ENCODE data around the gene FGD2.

FGD2 gene

DNA sequence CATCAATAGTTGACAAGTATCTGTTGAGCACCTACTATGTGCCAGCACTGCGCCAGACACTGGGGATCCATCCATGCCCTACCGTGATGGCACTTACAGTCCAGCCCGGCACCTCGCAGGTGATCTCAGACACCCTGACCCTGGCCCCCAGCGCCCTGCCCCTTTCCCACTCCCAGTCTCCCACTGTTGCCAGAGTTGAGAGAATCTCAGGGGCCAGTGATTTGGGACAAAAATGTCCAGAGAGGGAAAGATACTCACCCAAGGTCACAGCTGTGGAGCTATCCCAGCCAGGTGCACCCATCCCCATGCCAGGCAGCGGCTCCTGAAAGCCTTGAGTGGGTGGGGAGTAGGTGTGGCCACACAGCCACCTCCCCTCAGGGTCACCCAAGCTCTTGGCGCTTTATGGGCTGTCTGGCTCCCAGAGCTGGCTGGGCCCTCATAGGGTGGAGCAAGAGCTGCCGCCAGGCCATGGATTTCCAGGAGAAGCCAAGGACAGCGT is 47.6 kb upstream of the FGD2 start:
- H4K20me1 ChIP-seq (ENCODE audit: insufficient read depth, low read length, poor library complexity, severe bottlenecking) = peaks cover 5% of the 10 kb centered on the region
- H3K36me3 ChIP-seq (ENCODE audit: insufficient read depth, low read length) = no peaks in the 10 kb centered on the region
- H3K4me3 ChIP-seq (ENCODE audit: low read length, poor library complexity, severe bottlenecking) = no peak overlapping the region
- TF ChIP-seq, protein P1, sequence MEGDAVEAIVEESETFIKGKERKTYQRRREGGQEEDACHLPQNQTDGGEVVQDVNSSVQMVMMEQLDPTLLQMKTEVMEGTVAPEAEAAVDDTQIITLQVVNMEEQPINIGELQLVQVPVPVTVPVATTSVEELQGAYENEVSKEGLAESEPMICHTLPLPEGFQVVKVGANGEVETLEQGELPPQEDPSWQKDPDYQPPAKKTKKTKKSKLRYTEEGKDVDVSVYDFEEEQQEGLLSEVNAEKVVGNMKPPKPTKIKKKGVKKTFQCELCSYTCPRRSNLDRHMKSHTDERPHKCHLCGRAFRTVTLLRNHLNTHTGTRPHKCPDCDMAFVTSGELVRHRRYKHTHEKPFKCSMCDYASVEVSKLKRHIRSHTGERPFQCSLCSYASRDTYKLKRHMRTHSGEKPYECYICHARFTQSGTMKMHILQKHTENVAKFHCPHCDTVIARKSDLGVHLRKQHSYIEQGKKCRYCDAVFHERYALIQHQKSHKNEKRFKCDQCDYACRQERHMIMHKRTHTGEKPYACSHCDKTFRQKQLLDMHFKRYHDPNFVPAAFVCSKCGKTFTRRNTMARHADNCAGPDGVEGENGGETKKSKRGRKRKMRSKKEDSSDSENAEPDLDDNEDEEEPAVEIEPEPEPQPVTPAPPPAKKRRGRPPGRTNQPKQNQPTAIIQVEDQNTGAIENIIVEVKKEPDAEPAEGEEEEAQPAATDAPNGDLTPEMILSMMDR (conservative IDR thresholded peaks at IDR 0.05; ENCODE audit: low read length) = no peak
- TF ChIP-seq EZH2phosphoT487 (IDR thresholded peaks at IDR 0.05; ENCODE audit: borderline replicate concordance) = no peak
- H3K9ac ChIP-seq (ENCODE audit: low read depth, low read length, poor library complexity, severe bottlenecking) = no peak overlapping the region
- H3K4me1 ChIP-seq (ENCODE audit: insufficient read depth, low read length, poor library complexity, severe bottlenecking) = peaks cover 40% of the 10 kb centered on the region
- H3K9me3 ChIP-seq (ENCODE audit: insufficient read depth, low read depth, low read length) = no peaks in the 10 kb centered on the region
- H3K4me2 ChIP-seq (ENCODE audit: low read depth, low read length, poor library complexity, severe bottlenecking) = no peak overlapping the region
- no peak overlapping the region for H2AFZ ChIP-seq (ENCODE audit: low read length)
- H3K79me2 ChIP-seq (ENCODE audit: insufficient read depth, low read length) = no peaks in the 10 kb centered on the region
- peaks cover 20% of the 10 kb centered on the region for H3K27me3 ChIP-seq (ENCODE audit: insufficient read depth, low read length, poor library complexity, severe bottlenecking)
- 0 out of 2 replicates have a peak, but pooled peaks cover 3% of the 10 kb centered on the region for H3F3A ChIP-seq (ENCODE audit: low read depth)
- no peaks in the 10 kb centered on the region for H3K9me2 ChIP-seq (replicated peaks; ENCODE audit: low read depth, low read length)

DNA sequence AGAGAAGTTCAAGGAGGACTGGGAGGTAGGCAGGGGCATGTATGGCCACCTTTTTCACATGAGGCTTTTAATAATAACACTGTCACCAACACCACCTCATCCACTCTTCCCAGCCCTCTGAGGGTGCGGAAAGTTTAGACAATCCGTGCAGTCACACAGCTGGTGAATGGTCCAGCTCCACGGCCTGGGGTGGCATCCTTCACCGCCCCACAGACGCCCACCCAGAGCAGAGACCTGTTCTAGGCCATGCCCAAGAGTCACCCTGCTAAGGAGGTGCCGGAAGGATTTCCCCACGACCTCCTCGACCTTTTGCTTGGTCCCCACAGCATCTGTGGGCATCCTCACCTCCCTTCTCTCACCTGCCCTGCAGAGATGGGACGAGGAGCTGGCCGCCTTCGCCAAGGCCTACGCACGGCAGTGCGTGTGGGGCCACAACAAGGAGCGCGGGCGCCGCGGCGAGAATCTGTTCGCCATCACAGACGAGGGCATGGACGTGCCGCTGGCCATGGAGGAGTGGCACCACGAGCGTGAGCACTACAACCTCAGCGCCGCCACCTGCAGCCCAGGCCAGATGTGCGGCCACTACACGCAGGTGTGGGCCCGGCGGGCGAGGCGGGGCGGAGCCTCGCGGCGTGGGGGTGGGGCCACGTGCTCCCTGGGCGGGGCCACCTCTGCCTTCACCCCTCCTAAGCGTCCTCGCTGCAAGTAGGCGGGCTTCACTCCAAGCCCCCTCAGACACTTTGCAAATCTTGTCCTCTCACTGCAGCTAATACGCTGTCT is 46.5 kb upstream of the FGD2 start:
- peaks cover 45% of the 10 kb centered on the region for H3K4me1 ChIP-seq (ENCODE audit: insufficient read depth, low read length, poor library complexity, severe bottlenecking)
- TF ChIP-seq, protein P1 (conservative IDR thresholded peaks at IDR 0.05; ENCODE audit: low read length) = no peak
- TF ChIP-seq EZH2phosphoT487 (IDR thresholded peaks at IDR 0.05; ENCODE audit: borderline replicate concordance) = no peak

DNA sequence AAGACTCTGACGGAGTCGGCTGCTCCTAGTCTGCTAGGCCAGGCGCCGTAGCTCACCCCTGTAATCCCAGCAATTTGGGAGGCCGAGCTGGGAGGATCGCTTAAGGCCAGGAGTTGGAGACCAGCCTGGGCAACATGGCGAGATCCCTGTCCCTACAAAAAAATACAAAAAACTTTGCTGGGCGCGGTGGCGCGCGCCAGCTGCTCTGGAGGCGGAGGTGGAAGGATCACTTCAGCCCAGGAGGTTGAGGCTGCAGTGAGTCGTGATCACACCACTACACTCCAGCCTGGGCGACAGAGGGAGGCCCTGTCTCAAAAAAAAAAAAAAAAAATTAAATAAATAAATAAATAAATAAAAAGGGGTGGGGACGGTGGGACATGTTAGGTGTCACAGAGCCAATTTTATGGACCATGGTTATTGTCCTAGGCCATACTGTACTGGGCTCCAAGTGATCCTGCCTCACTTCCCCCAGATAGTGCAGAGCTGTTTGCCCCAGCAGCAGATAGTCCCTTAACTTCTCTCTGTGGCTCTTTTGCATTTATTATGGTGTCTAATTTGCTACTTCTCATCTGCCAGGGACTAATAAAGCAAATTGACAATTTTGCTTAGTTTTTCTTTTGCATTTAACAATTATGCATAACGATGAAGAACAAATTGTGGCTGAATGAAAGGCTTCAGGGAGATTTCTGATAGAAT is 45.8 kb upstream of the FGD2 start:
- Histone ChIP-seq H3K9ac (ENCODE audit: low read depth, low read length, poor library complexity, severe bottlenecking) (no peak overlapping the region), H3K79me2 (ENCODE audit: insufficient read depth, low read length) (no peaks in the 10 kb centered on the region), H3K9me3 (ENCODE audit: insufficient read depth, low read depth, low read length) (no peaks in the 10 kb centered on the region), H3K4me3 (ENCODE audit: low read length, poor library complexity, severe bottlenecking) (no peak overlapping the region), H3K4me2 (ENCODE audit: low read depth, low read length, poor library complexity, severe bottlenecking) (no peak overlapping the region), H3K27me3 (ENCODE audit: insufficient read depth, low read length, poor library complexity, severe bottlenecking) (peaks cover 20% of the 10 kb centered on the region), H2AFZ (ENCODE audit: low read length) (no peak overlapping the region), H3K4me1 (ENCODE audit: insufficient read depth, low read length, poor library complexity, severe bottlenecking) (peaks cover 47% of the 10 kb centered on the region), H3K9me2 (replicated peaks; ENCODE audit: low read depth, low read length) (no peaks in the 10 kb centered on the region), H3F3A (ENCODE audit: low read depth) (no peaks in the 10 kb centered on the region), H3K36me3 (ENCODE audit: insufficient read depth, low read length) (no peaks in the 10 kb centered on the region), H4K20me1 (ENCODE audit: insufficient read depth, low read length, poor library complexity, severe bottlenecking) (peaks cover 5% of the 10 kb centered on the region)
- TF ChIP-seq EZH2phosphoT487 (IDR thresholded peaks at IDR 0.05; ENCODE audit: borderline replicate concordance) = no peak
- TF ChIP-seq, protein P1 (conservative IDR thresholded peaks at IDR 0.05; ENCODE audit: low read length) = no peak

More for the DNA sequence above, 46.5 kb upstream of the FGD2 start:
- Histone ChIP-seq H3K36me3 (ENCODE audit: insufficient read depth, low read length) (no peaks in the 10 kb centered on the region), H3K4me2 (ENCODE audit: low read depth, low read length, poor library complexity, severe bottlenecking) (no peak overlapping the region), H2AFZ (ENCODE audit: low read length) (no peak overlapping the region), H3F3A (ENCODE audit: low read depth) (0 out of 2 replicates have a peak, but pooled peaks cover under 1% of the 10 kb centered on the region), H3K9me3 (ENCODE audit: insufficient read depth, low read depth, low read length) (no peaks in the 10 kb centered on the region), H3K9me2 (replicated peaks; ENCODE audit: low read depth, low read length) (no peaks in the 10 kb centered on the region), H4K20me1 (ENCODE audit: insufficient read depth, low read length, poor library complexity, severe bottlenecking) (peaks cover 5% of the 10 kb centered on the region), H3K9ac (ENCODE audit: low read depth, low read length, poor library complexity, severe bottlenecking) (no peak overlapping the region), H3K4me3 (ENCODE audit: low read length, poor library complexity, severe bottlenecking) (no peak overlapping the region), H3K79me2 (ENCODE audit: insufficient read depth, low read length) (no peaks in the 10 kb centered on the region), H3K27me3 (ENCODE audit: insufficient read depth, low read length, poor library complexity, severe bottlenecking) (peaks cover 20% of the 10 kb centered on the region)

Measured in Loucy (cell line).